ENCODE results near the gene FCAR. TPM values are rescaled to one million over a fixed set of nuclear protein-coding genes. Genes with fewer than 3 reads are reported as not detected.

The FCAR gene
- total RNA-seq, 1 experiment from 2014 or later: not detected

DNA sequence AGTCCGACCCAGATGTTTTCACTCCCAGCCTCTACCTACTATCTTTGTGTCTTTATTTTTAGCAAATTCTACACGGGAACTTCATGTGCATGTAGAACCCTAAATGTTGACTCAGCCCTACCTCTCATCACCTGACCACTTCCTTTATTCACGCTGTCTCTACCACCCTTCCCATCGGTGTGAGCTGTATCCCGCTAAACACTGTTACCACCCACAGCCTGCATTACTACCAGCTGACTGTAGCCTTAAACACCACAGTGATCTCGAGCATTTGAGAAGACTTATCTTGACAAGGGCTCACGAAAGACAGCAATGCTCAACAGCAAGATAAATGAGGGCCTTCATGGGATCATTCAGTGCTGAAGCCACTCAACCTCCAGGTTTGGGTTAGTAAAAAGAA lies 47.0 kb downstream of the FCAR start:
- no peaks in the 10 kb centered on the region for H3K36me3 ChIP-seq (ENCODE audit: low read depth, low read length)
- intact Hi-C loops (cut with micrococcal nuclease): no loop called here
- H3K4me1 ChIP-seq (ENCODE audit: insufficient read depth, low read length): no peaks in the 10 kb centered on the region
- POLR2A ChIA-PET (ENCODE audit: unreplicated experiment): no interaction called here
- CTCF ChIA-PET: interaction anchor here (1.0 kb wide), 1 partner anchor 37 kb away, joined by 3 read pairs; no protein-coding TSS in a partner anchor
- no peaks in the 10 kb centered on the region for H3K9me2 ChIP-seq (replicated peaks; ENCODE audit: low read length)
- no peaks in the 10 kb centered on the region for H3K79me2 ChIP-seq (ENCODE audit: low read length)
- H3K27ac ChIP-seq (ENCODE audit: low read length): no peak overlapping the region
- ATAC-seq (no peak), DNase-seq (no peak)
- no TSS peak for BruUV-seq (replicated peaks)
- no peak overlapping the region for H3K9ac ChIP-seq (ENCODE audit: low read length)
- H3K9me3 ChIP-seq (ENCODE audit: low read length): no peaks in the 10 kb centered on the region
- H3F3A ChIP-seq (ENCODE audit: low read length, unreplicated experiment): no peaks in the 10 kb centered on the region
- no peak for TF ChIP-seq EZH2phosphoT487 (IDR thresholded peaks at IDR 0.05; ENCODE audit: borderline replicate concordance, low read length)
- no peak for TF ChIP-seq EZH2 (IDR thresholded peaks at IDR 0.05; ENCODE audit: low read length, unreplicated experiment)
- TF ChIP-seq, protein P1, sequence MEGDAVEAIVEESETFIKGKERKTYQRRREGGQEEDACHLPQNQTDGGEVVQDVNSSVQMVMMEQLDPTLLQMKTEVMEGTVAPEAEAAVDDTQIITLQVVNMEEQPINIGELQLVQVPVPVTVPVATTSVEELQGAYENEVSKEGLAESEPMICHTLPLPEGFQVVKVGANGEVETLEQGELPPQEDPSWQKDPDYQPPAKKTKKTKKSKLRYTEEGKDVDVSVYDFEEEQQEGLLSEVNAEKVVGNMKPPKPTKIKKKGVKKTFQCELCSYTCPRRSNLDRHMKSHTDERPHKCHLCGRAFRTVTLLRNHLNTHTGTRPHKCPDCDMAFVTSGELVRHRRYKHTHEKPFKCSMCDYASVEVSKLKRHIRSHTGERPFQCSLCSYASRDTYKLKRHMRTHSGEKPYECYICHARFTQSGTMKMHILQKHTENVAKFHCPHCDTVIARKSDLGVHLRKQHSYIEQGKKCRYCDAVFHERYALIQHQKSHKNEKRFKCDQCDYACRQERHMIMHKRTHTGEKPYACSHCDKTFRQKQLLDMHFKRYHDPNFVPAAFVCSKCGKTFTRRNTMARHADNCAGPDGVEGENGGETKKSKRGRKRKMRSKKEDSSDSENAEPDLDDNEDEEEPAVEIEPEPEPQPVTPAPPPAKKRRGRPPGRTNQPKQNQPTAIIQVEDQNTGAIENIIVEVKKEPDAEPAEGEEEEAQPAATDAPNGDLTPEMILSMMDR (conservative IDR thresholded peaks at IDR 0.05; ENCODE audit: low read depth, low read length): no peak
- no peak overlapping the region for H3K4me3 ChIP-seq (ENCODE audit: low read length)
- H4K20me1 ChIP-seq (ENCODE audit: low read length): no peaks in the 10 kb centered on the region
- no peak overlapping the region for H3K4me2 ChIP-seq (ENCODE audit: low read length)
- H3K27me3 ChIP-seq (ENCODE audit: low read length): peaks cover 58% of the 10 kb centered on the region
- H2AFZ ChIP-seq (ENCODE audit: low read length): no peak overlapping the region

DNA sequence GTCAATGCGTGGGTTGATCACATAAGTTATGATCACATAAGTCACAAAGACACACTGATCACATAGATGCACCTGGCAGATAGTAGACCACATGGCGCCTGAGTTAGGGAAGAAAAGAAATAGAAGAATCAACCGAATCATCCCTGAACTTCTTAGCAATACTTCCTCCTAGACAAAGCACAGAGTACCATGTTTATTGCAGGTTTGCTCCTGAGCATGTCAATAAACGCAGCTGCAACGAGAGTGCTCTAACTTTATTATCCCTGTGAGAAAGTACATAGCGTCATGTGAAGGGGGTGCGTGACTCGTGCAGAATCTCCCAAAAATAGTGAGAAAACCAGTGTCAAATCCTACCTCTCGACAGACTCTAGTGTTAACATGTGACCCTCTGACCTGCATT lies 49.2 kb downstream of the FCAR start:
- H3K9ac ChIP-seq (ENCODE audit: low read length): no peak overlapping the region
- H3K79me2 ChIP-seq (ENCODE audit: low read length): no peaks in the 10 kb centered on the region
- H3K9me3 ChIP-seq (ENCODE audit: low read length): peaks cover 3% of the 10 kb centered on the region
- no peaks in the 10 kb centered on the region for H3K36me3 ChIP-seq (ENCODE audit: low read depth, low read length)
- intact Hi-C loops (cut with micrococcal nuclease): no loop called here
- BruUV-seq (replicated peaks): no TSS peak
- TF ChIP-seq EZH2 (IDR thresholded peaks at IDR 0.05; ENCODE audit: low read length, unreplicated experiment) (no peak), EZH2phosphoT487 (IDR thresholded peaks at IDR 0.05; ENCODE audit: borderline replicate concordance, low read length) (no peak)
- TF ChIP-seq, protein P1 (conservative IDR thresholded peaks at IDR 0.05; ENCODE audit: low read depth, low read length): no peak
- ChIA-PET POLR2A (ENCODE audit: unreplicated experiment) (no interaction called here), CTCF (no interaction called here)
- no peaks in the 10 kb centered on the region for H3F3A ChIP-seq (ENCODE audit: low read length, unreplicated experiment)
- H3K4me1 ChIP-seq (ENCODE audit: insufficient read depth, low read length): no peaks in the 10 kb centered on the region
- no peak overlapping the region for H3K4me3 ChIP-seq (ENCODE audit: low read length)
- H3K27me3 ChIP-seq (ENCODE audit: low read length): peaks cover 47% of the 10 kb centered on the region
- H3K4me2 ChIP-seq (ENCODE audit: low read length): no peak overlapping the region
- H3K9me2 ChIP-seq (replicated peaks; ENCODE audit: low read length): no peaks in the 10 kb centered on the region
- no peak for ATAC-seq
- H2AFZ ChIP-seq (ENCODE audit: low read length): no peak overlapping the region
- no peaks in the 10 kb centered on the region for H4K20me1 ChIP-seq (ENCODE audit: low read length)
- DNase-seq: no peak
- H3K27ac ChIP-seq (ENCODE audit: low read length): no peak overlapping the region

DNA sequence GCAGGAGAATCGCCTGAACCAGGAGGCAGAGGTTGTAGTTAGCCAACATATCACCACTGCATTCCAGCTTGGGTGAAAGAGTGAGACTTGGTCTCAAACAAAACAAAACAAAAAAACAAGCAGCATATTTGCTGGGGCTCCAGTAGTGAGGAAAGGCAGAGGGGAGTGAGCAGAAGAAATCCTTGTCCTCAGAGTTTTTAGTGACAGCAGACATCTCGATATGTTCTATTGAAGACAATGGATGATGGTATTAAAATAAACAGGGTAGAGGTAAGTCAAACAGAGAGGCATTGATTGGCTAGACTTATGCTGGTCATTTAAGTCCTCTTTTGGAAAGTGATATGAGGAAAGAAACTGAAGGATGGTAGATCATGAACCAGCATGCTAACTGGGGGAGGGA lies 54.3 kb downstream of the FCAR start:
- TF ChIP-seq EZH2 (IDR thresholded peaks at IDR 0.05; ENCODE audit: low read length, unreplicated experiment): no peak
- no peak for TF ChIP-seq EZH2phosphoT487 (IDR thresholded peaks at IDR 0.05; ENCODE audit: borderline replicate concordance, low read length)
- TF ChIP-seq, protein P1 (conservative IDR thresholded peaks at IDR 0.05; ENCODE audit: low read depth, low read length): no peak
- H4K20me1 ChIP-seq (ENCODE audit: low read length): no peaks in the 10 kb centered on the region
- no peaks in the 10 kb centered on the region for H3K4me1 ChIP-seq (ENCODE audit: insufficient read depth, low read length)
- no peak overlapping the region for H3K4me3 ChIP-seq (ENCODE audit: low read length)
- no peak overlapping the region for H3K9ac ChIP-seq (ENCODE audit: low read length)
- ChIA-PET CTCF (no interaction called here), POLR2A (ENCODE audit: unreplicated experiment) (no interaction called here)
- H2AFZ ChIP-seq (ENCODE audit: low read length): no peak overlapping the region
- no peak overlapping the region for H3K4me2 ChIP-seq (ENCODE audit: low read length)
- no peak for ATAC-seq
- no peak for DNase-seq
- H3K9me2 ChIP-seq (replicated peaks; ENCODE audit: low read length): no peaks in the 10 kb centered on the region
- H3K9me3 ChIP-seq (ENCODE audit: low read length): peaks cover 9% of the 10 kb centered on the region
- intact Hi-C loops (cut with micrococcal nuclease): no loop called here
- no TSS peak for BruUV-seq (replicated peaks)
- no peaks in the 10 kb centered on the region for H3F3A ChIP-seq (ENCODE audit: low read length, unreplicated experiment)
- no peaks in the 10 kb centered on the region for H3K79me2 ChIP-seq (ENCODE audit: low read length)
- no peaks in the 10 kb centered on the region for H3K36me3 ChIP-seq (ENCODE audit: low read depth, low read length)
- H3K27me3 ChIP-seq (ENCODE audit: low read length): peaks cover 36% of the 10 kb centered on the region
- no peak overlapping the region for H3K27ac ChIP-seq (ENCODE audit: low read length)

All from PC-3 (cell line).